Measurements from ENCODE around the gene RAPGEF5. TPM values are rescaled to one million over a fixed set of nuclear protein-coding genes. Genes with fewer than 3 reads are reported as not detected.
A peak's percentile ranks its signal among the peaks of the same experiment; 100 is the strongest.

RAPGEF5 gene
- total and polyA plus RNA-seq, 2 experiments from 2014 or later = 0.11 to 0.86 TPM

GRCh38 chr7:22150221-22150620 lies 206.7 kb downstream of the RAPGEF5 start:
- H3K9me3 ChIP-seq (ENCODE audit: low read depth) = no peaks in the 10 kb centered on the region
- no peaks in the 10 kb centered on the region for H4K20me1 ChIP-seq (ENCODE audit: insufficient read depth)
- H3K4me1 ChIP-seq (ENCODE audit: insufficient read depth) = no peaks in the 10 kb centered on the region
- H3K4me3 ChIP-seq = no peak overlapping the region
- 0 out of 2 replicates have a peak, but pooled peaks cover under 1% of the 10 kb centered on the region for H3F3A ChIP-seq (ENCODE audit: insufficient read depth)
- DNase-seq = no peak
- no peaks in the 10 kb centered on the region for H3K36me3 ChIP-seq (ENCODE audit: low read depth)
- H3K27ac ChIP-seq = no peak overlapping the region
- H3K9me2 ChIP-seq (ENCODE audit: insufficient read depth) = no peaks in the 10 kb centered on the region
- no peaks in the 10 kb centered on the region for H3K27me3 ChIP-seq (replicated peaks; ENCODE audit: insufficient read depth)
- 57 to 65% methylated on average over 5 of the region's 5 CpGs for WGBS, 2 experiments (ENCODE audit: low coverage in 1 of 2, low lambda C conversion rate in 2 of 2, missing lambda C conversion rate in 2 of 2)
- no peak overlapping the region for H3K9ac ChIP-seq
- no peak overlapping the region for H2AFZ ChIP-seq
- TF ChIP-seq EZH2phosphoT487 (IDR thresholded peaks at IDR 0.05; ENCODE audit: insufficient read depth, low read depth) (no peak), EZH2 (IDR thresholded peaks at IDR 0.05; ENCODE audit: insufficient read depth, poor library complexity, severe bottlenecking) (no peak)
- H3K79me2 ChIP-seq (ENCODE audit: insufficient read depth) = no peaks in the 10 kb centered on the region
- in situ Hi-C loops (cut with MboI) = no loop called here
- H3K4me2 ChIP-seq (ENCODE audit: unreplicated experiment) = no peak overlapping the region

GRCh38 chr7:22147868-22148267 lies 209.1 kb downstream of the RAPGEF5 start:
- Histone ChIP-seq H3K4me3 (no peak overlapping the region), H3K36me3 (ENCODE audit: low read depth) (no peaks in the 10 kb centered on the region), H3K4me1 (ENCODE audit: insufficient read depth) (no peaks in the 10 kb centered on the region), H3K27ac (no peak overlapping the region), H2AFZ (no peak overlapping the region), H3K9ac (no peak overlapping the region), H3K4me2 (ENCODE audit: unreplicated experiment) (no peak overlapping the region), H3K27me3 (replicated peaks; ENCODE audit: insufficient read depth) (no peaks in the 10 kb centered on the region), H3K9me3 (ENCODE audit: low read depth) (no peaks in the 10 kb centered on the region), H3F3A (ENCODE audit: insufficient read depth) (no peaks in the 10 kb centered on the region), H3K9me2 (ENCODE audit: insufficient read depth) (no peaks in the 10 kb centered on the region), H3K79me2 (ENCODE audit: insufficient read depth) (no peaks in the 10 kb centered on the region), H4K20me1 (ENCODE audit: insufficient read depth) (no peaks in the 10 kb centered on the region)
- TF ChIP-seq EZH2 (IDR thresholded peaks at IDR 0.05; ENCODE audit: insufficient read depth, poor library complexity, severe bottlenecking) = no peak
- no peak for TF ChIP-seq EZH2phosphoT487 (IDR thresholded peaks at IDR 0.05; ENCODE audit: insufficient read depth, low read depth)
- in situ Hi-C loops (cut with MboI) = no loop called here
- no peak for DNase-seq
- WGBS, 2 experiments (ENCODE audit: low coverage in 1 of 2, low lambda C conversion rate in 2 of 2, missing lambda C conversion rate in 2 of 2) = 48 to 51% methylated on average over 3 of the region's 3 CpGs

- H3K9me2 ChIP-seq (ENCODE audit: insufficient read depth) = no peaks in the 10 kb centered on the region
- no peaks in the 10 kb centered on the region for H4K20me1 ChIP-seq (ENCODE audit: insufficient read depth)
- TF ChIP-seq EZH2phosphoT487 (IDR thresholded peaks at IDR 0.05; ENCODE audit: insufficient read depth, low read depth) = no peak
- TF ChIP-seq EZH2 (IDR thresholded peaks at IDR 0.05; ENCODE audit: insufficient read depth, poor library complexity, severe bottlenecking) = no peak
- no peak overlapping the region for H3K27ac ChIP-seq
- WGBS, 2 experiments (ENCODE audit: low coverage in 1 of 2, low lambda C conversion rate in 2 of 2, missing lambda C conversion rate in 2 of 2) = 25 to 26% methylated on average over 10 of the region's 10 CpGs
- no peaks in the 10 kb centered on the region for H3K4me1 ChIP-seq (ENCODE audit: insufficient read depth)
- H3K9ac ChIP-seq = no peak overlapping the region
- peak overlapping the region; percentile 36 for H3K4me2 ChIP-seq (ENCODE audit: unreplicated experiment)
- H3K79me2 ChIP-seq (ENCODE audit: insufficient read depth) = no peaks in the 10 kb centered on the region
- H3F3A ChIP-seq (ENCODE audit: insufficient read depth) = no peaks in the 10 kb centered on the region
- peak overlapping the region; percentile 58 for H2AFZ ChIP-seq
- H3K27me3 ChIP-seq (replicated peaks; ENCODE audit: insufficient read depth) = no peaks in the 10 kb centered on the region
- H3K9me3 ChIP-seq (ENCODE audit: low read depth) = no peaks in the 10 kb centered on the region
- no peaks in the 10 kb centered on the region for H3K36me3 ChIP-seq (ENCODE audit: low read depth)
- peak; percentile 19 for DNase-seq
- H3K4me3 ChIP-seq = peak overlapping the region; percentile 41; the same call in 1 of the 2 replicates
- in situ Hi-C loops (cut with MboI) = no loop called here
Measured at GRCh38 chr7:22146961-22147512, 209.9 kb downstream of the RAPGEF5 start.

GRCh38 chr7:22144950-22145349 lies 212.0 kb downstream of the RAPGEF5 start:
- TF ChIP-seq EZH2phosphoT487 (IDR thresholded peaks at IDR 0.05; ENCODE audit: insufficient read depth, low read depth) (no peak), EZH2 (IDR thresholded peaks at IDR 0.05; ENCODE audit: insufficient read depth, poor library complexity, severe bottlenecking) (no peak)
- Histone ChIP-seq H3K79me2 (ENCODE audit: insufficient read depth) (no peaks in the 10 kb centered on the region), H3K4me1 (ENCODE audit: insufficient read depth) (no peaks in the 10 kb centered on the region), H3K4me3 (no peak overlapping the region), H3K36me3 (ENCODE audit: low read depth) (no peaks in the 10 kb centered on the region), H3K4me2 (ENCODE audit: unreplicated experiment) (no peak overlapping the region), H3K9me3 (ENCODE audit: low read depth) (no peaks in the 10 kb centered on the region), H3F3A (ENCODE audit: insufficient read depth) (no peaks in the 10 kb centered on the region), H3K27me3 (replicated peaks; ENCODE audit: insufficient read depth) (no peaks in the 10 kb centered on the region), H4K20me1 (ENCODE audit: insufficient read depth) (no peaks in the 10 kb centered on the region), H3K27ac (no peak overlapping the region), H2AFZ (no peak overlapping the region), H3K9me2 (ENCODE audit: insufficient read depth) (no peaks in the 10 kb centered on the region), H3K9ac (no peak overlapping the region)
- DNase-seq = no peak
- WGBS, 2 experiments (ENCODE audit: low coverage in 1 of 2, low lambda C conversion rate in 2 of 2, missing lambda C conversion rate in 2 of 2) = 64 to 65% methylated on average over 5 of the region's 5 CpGs
- in situ Hi-C loops (cut with MboI) = no loop called here
